Left cardiac atrium (tissue), 4 donors: Measurements from ENCODE around the gene RAC2. TPM values are rescaled to one million over a fixed set of nuclear protein-coding genes. Genes with fewer than 3 reads are reported as not detected.
A peak's percentile ranks its signal among the peaks of the same experiment; 100 is the strongest.
"Not testable (repeated sequence)": the region's sequence is repeated elsewhere in the genome, so short reads cannot be mapped to it uniquely, and the experiment has no call there.

ENCODE experiments used
- ATAC-seq, 2 donors: fragments of 200-7000 bp; cut with Tn5 transposase; one replicate each; pipeline ENCODE4 v1.9.1; 2020; ENCODE audit warnings: mild to moderate bottlenecking in 2 of 2, moderate library complexity in 2 of 2
- DNase-seq: peaks from one replicate; pipeline ENCODE4 v3.0.0-alpha.2; 2020
- intact Hi-C, 2 donors: fragments of 100-400 bp; cut with DNase I; formaldehyde crosslinking; loops; one replicate each; pipeline versions ENCODE4 v1.14.1 to v1.15.1; 2022 to 2023
- total RNA-seq, 2 donors: library from RNA; stranded (reverse); fragmentation: NEBNext Ultra II Directional; extraction: Animal tissue kit (Norgen Biotek cat#: 25700); gene quantifications; one replicate each; pipeline ENCODE4 v1.2.1, GENCODE V29; 2021
- donor health status: DM: no; HTN: yes; CAD: no.
- donor health status: DM: no; HTN: yes; CAD: no; lungs with severe emphysema.
- donor health status: DM: yes; HTN: yes; CAD: no.
- donor health status: Dilated cardiomyopathy.

Gene RAC2
- total RNA-seq, 2 donors from 2014 or later, result 6.4 to 12.5 TPM

DNA sequence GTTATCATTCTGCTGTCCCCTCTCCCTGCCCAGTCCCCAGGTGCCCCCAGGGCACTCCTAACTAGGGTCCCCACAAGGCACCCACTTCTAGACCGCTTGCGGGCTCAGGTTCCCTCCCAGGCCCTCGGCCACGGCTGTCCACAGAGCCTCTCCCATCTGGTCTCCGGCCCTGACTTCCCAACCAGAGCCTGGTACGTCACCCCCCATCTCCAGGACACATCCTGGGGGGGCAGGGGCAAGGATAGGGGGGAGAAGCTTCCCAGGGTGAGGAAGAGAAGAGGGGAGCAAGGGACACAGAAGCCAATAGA is 32.2 kb downstream of the RAC2 start:
- intact Hi-C loops, result no loop called here
- DNase-seq (peak; percentile 8), ATAC-seq (no peak)

DNA sequence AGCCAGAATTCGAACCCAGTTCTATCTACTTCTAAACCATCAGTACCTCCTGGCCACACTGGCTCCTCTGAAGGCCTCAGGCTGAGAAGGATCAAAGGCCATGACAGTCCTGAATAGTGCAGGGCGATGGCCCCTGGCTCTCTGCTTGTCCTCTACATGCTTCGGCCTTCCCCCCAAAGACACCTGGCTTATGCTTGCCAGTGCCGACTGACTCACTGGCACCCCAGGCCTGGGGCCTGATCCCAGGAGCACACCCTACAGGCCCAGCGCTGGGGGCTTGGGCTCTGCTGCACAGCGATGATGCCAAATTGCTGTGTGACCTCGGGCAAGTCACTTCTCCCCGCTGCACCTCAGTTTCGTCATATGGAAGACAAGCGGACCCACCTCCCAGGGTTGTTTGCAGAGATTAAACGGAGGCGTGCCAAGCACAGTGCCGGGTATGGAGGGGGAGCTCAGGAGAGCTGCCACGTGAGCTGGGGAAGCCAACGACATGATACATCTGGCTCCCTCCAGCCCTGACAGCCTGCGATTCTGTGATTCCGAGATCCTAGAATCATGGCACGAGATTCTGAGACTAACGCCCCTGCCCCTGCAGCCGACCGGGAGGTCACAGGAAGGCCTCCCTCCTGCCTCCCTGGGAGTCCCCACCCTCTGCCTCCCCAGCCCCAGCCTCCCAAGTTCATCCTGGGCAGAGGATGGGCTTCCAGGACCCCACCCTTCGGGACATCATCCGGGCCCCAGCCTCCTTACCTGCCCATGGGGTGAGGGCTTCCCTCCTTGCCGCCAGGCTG is 32.8 kb downstream of the RAC2 start:
- ATAC-seq (no peak), DNase-seq (peak; percentile 16)
- intact Hi-C loops, result no loop called here

DNA sequence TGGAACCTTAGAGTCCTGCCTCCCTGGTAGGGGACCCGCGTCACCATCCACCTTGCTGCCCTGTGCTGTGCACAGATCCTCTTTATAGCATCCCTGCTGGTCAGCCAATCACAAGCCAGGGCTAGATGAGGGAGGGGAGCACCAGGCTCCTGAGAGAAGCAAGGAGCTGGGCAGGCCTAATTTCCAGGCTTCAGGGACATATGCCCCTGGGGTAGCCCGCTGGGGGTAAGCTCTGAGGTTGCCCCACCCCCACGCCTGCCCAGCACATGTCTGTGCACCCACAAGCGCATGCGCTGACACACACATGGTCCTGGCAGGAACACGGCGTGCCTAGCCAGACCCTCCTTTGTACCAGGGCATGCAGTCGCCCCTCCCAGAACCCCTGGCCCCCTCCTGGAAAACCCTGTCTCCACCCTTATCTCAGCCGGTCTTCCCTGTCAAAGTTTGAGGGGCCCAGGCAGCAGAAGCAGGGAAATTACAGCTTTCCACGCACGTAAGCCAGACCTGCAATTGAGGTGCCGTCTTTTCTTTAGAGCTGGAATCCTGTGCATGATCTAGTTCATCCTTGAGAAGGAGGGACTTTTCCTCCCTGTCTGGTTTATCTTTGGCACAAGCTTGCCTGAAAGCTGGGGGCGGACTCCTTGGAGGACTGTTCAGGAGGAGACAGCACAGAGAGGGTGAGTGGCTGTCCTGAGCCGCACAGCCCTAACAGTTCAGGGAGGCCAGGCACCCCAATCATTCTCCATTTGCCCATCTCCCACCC is 33.8 kb downstream of the RAC2 start:
- ATAC-seq (peak in 1 of 2 donors; percentile 5), DNase-seq (peak; percentile 19)
- intact Hi-C loops, result no loop called here

DNA sequence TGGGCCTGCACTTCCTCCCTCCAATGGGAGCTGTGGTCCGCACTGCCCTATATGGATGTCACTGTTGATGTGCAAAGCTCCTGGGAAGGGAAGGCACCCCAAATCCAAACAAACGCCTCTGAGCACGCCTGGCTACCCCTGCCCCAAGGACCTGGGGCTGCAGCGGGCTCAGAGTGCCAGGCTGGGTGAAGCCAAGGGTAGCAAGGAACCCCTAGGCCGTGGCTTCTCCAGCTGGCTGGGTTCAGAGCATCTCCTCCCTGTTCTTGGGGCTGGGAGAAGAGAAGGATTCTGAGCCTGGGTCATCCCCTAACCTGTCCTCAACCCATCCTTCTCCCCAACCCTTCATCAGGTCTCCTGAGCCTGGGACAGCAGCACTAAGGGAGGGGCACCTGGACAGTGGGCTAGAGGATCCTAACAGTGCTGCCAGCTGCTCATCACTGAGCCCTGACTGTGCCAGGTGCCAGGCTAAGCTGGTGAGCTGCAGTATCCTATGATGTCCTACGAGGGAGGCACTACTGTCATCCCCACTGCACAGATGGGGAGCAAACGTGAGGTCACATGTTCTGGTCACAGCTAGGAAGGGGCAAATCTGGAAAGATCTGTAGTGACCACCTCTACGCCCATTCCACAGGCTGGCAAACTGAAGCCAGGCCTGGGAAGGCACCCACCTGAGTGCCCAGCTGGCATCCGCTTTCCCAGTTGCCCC is 34.8 kb downstream of the RAC2 start:
- intact Hi-C loops, result loop anchor here in 1 of 2 donors (10.0 kb wide), 1 partner anchor 134 kb away; no protein-coding TSS in a partner anchor
- ATAC-seq (no peak), DNase-seq (peak; percentile 8)

DNA sequence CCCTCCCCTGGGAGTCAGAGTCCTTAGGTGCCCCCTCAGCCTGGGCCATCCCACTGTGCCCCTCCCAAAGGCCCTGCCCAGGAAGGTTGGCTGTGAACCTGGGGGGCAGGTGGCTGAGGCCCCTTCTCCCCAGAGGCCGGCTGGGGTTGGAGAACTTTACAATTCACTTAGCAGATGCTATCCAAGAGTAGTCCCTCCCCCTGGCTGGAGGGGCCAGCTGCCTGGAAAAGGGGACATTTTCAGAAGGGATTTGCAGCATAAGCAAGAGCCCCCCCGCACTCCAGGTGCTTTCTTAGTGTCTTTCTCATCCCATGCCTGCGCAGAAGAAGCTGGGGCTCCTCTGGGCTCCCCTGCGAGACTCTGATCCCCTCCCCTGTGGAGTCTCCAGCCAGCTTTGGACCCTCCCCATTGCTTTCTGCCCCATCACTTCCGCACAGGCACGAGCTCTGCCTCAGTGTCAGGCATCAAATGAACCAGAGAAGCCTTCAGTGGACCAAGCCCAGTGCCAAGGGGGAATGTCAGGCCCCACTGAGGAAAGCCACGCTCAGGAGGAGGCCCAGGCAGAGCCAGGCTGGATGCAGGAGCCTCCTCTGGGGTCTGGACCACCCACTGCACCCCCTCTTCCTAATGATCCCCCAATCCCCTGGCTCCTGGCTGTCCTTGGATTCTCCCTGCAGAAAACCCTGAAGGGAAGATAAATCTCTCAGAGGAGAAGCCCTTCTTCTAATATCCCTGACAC is 35.5 kb downstream of the RAC2 start:
- intact Hi-C loops, result loop anchor here in 1 of 2 donors (10.0 kb wide), 1 partner anchor 134 kb away; no protein-coding TSS in a partner anchor
- ATAC-seq (no peak), DNase-seq (peak; percentile 15)

DNA sequence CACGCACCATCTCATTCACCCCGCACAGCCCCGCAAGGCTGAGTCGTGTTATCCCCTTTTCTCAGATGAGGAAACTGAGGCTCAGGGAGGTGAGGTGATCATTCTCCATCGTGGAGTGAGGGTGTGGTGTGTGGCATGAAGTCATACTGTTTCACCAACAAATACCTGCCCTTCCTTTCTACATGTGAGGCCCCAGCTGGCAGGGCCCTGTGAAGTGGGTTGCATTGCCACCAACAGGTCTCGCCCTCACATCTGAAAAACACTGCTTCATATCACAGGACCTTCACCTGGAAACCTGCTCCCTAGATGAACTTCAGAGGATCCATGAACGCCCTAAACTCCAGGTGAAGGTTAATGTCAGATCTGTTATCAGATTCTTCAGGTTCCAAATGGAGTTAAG is 36.1 kb downstream of the RAC2 start:
- ATAC-seq (no peak), DNase-seq (no peak)
- intact Hi-C loops, result loop anchor here in 1 of 2 donors (10.0 kb wide), 1 partner anchor 133 kb away; no protein-coding TSS in a partner anchor

DNA sequence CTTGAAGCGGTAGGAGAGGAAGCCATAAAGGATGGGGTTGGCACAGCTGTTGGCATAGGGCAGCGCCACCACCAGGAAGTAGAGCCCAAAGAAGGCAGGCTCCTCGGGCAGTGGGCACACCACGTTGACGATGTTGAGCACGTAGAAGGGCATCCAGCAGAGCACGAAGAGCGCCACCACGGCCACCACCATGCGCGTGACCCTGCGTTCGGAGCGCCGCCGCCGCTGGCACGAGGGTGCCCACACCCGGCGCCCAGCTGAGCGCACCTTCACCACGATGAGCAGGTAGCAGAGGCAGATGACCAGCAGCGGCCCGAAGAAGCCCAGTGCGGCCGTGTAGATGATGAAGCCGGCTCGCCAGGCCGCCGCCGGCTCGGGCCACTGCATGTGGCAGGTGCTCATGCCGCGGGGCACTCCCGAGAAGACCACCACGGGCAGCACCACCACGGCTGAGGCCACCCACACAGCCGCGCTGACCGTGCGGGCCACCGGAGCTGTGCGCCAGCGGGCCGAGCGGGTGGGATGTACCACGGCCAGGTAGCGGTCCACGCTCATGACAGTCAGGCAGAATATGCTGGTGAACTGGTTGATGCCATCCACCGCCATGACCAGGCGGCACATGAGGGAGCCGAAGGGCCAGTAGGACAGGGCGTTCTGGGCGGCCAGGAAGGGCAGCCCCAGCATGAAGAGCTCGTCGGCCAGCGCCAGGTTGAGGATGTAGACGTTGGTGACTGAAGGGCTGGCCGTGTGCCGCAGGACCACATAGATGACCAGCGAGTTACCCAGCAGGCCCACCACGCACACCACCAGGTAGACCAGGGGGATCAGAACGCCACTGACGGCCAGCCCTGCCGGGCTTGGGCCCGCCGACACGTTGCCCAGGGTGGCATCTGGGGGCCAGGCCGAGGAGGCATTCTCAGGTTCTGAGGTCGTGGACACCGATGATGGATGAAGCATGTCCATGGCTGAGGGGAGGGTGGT is 36.9 kb downstream of the RAC2 start:
- intact Hi-C loops, result loop anchor here in 1 of 2 donors (10.0 kb wide), 1 partner anchor 132 kb away; no protein-coding TSS in a partner anchor
- ATAC-seq, result no peak
- DNase-seq, result peak; percentile 12

DNA sequence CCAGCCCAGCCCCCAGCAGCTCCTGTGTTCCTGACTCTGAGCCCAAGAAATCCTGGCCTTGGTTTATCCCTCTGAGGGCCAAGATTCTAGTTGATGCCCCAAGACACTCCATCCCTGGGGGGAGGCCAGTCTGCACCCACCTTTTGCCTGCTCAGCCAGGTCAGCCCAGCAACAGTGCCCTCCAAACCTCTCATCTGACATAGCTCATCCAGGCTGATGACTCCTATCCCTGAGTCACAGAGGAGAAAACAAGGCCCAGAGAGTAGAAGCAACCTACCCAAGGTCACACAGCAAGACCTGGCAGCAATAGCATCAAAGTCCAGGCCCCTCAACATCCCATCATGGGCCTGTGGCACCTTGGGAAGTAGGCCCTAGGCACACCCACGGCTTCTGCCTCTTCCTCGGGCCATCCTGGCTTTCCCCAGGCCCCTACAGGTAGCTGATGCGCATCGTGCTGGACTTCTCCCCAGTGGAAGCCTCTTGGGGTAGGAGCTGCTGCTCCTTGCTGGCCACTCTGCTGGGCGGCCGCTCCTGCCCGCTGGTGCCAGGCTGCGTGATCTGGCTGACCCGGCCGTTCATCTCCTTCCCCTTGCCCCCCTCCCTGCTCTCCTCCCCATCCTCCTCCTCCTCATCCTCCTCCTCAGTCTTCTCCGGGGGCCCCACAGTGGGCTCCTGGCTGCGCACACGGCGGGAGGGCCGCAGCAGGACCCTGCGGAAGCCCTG is 37.8 kb downstream of the RAC2 start:
- intact Hi-C loops, result loop anchor here in 1 of 2 donors (10.0 kb wide), 1 partner anchor 131 kb away; no protein-coding TSS in a partner anchor
- peak; percentile 10 for DNase-seq
- ATAC-seq, result no peak

DNA sequence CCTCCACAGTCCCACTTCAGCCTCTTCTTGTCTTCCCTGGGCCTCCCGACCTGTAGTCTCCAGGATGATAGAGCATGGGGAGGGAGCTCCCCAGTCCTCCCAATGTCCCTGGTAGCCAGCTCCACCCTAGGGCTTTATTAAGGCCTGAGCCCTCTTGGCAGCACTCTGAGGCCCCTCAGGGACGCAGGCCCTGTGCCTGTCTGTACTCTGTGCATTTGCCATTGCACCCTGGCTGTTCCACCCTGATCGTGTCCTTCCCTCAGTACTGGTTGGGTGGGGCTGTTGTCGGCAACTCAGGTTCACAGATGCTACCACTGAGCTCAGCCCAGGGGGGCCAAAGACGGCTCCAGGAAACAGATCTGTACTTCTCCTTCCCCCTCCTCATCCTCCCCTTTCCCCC is 39.0 kb downstream of the RAC2 start:
- intact Hi-C loops, result loop anchor here in 1 of 2 donors (10.0 kb wide), 1 partner anchor 130 kb away; no protein-coding TSS in a partner anchor
- ATAC-seq, result no peak
- no peak for DNase-seq

DNA sequence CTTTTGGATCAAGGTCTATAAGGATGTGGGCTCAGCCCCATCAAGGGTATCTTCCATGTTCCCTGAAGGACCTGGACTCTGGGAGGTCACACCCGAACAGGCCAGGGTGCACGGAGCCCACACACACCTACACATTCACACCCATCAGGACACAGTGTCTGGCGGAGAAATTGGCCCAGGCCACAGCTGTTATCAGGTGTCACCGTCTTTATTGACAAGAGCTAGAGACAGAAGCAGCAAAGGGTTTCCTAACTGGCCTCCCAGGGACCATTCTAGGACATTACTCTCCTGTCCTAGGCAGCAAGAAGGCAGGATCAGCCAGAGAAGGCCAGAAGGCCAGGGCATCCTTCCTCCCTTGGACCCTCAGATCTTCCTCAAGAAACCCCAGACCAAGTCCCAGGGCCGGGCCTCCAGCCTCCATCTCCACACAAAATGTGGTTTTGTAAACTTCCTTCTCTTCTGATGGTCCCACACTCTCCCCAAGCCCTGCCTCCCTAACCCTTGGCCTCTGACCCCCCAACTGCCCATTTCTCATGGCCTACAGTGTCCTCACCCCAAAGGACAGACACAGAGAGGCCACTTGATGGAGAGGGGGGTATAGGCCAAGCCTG is 39.9 kb downstream of the RAC2 start:
- ATAC-seq (no peak), DNase-seq (no peak)

DNA sequence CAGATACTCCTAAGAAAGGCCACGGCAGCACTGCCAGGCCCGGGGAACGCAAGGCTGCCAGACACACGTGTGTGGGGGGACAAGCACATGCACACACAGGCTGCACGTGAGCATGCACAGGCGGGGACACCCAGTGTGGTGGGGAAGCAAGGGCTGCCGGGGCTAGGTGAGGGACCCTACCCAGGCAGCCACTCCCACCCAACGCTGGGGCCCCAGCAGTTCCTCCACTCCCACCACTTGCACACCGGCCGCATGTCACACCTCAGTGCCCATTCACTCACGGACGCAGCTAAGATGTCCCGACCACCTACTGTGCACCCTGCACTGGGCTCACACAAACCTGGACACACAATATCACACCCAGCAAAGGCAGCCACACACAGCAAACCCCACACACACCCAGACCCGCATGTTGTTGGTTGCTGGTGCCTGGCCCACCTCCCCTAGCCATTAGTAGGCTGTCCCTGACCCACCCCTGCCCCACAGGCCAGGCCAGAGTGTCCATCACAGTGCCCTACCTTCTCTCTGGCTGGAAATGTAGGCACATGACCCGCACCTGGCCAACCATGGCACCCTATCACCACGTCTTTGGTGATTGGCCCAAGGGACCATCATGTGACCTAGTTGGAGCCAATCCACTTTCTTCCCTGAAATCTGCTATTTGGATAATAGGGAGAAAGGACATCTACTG is 40.6 kb downstream of the RAC2 start:
- intact Hi-C loops, result loop anchor here in 1 of 2 donors (5.0 to 10.0 kb wide), 2 partner anchors 46 to 129 kb away; no protein-coding TSS in a partner anchor
- peak; percentile 12 for DNase-seq
- ATAC-seq, result no peak

More for the DNA sequence above, 39.9 kb downstream of the RAC2 start:
- intact Hi-C loops, result loop anchor here in 1 of 2 donors (5.0 to 10.0 kb wide), 2 partner anchors 47 to 129 kb away; no protein-coding TSS in a partner anchor

DNA sequence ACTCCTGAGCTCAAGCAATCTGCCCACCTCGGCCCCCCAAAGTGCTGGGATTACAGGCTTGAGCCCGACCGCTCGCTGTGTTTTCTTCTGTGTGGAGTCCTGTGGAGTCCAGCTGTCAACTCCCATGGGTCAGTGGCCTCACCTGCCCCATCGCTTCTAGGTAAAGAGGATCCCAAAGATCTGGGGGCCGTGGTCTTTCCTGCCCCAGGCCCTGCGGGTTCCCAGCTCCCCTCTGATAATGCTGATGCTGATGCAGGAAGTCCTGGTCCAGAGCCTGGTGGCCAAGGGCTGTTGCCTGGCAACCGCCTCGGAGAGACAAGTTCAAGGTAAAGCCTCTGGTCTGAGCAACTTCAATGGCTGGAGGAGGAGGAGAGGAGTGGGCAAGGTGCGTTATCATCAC is 41.4 kb downstream of the RAC2 start:
- intact Hi-C loops, result loop anchor here in 1 of 2 donors (5.0 to 10.0 kb wide), 2 partner anchors 45 to 128 kb away; no protein-coding TSS in a partner anchor
- peak; percentile 16 for DNase-seq
- ATAC-seq, result no peak

DNA sequence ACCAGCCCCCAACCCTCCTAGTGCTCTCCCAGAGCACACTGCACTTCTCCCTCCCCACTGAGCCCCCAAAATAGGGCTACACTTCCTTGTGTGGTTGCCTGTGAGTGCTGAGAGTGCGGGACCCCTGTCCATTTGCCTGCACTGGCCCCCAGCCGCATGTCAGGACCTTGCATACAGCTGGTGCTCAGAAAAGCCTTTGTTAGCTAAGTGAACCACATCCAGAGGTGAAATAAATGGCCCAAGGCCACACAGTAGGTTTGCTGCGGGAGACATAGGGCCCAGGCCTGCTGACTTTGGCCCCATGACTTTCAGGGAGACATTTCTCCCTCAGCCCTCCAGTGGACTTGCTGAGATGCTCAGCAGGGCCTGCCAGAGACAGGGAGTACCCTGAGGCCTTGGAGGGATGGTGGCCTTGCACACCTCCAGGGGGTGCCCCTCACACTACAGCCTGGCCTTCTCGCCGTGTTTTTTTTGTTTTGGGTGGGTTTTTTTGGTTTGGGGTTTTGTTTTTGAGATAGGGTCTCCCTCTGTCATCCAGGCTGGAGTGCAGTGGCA is 42.0 kb downstream of the RAC2 start:
- ATAC-seq (no peak), DNase-seq (peak; percentile 9)
- intact Hi-C loops, result loop anchor here in 1 of 2 donors (5.0 to 10.0 kb wide), 2 partner anchors 45 to 127 kb away; no protein-coding TSS in a partner anchor

DNA sequence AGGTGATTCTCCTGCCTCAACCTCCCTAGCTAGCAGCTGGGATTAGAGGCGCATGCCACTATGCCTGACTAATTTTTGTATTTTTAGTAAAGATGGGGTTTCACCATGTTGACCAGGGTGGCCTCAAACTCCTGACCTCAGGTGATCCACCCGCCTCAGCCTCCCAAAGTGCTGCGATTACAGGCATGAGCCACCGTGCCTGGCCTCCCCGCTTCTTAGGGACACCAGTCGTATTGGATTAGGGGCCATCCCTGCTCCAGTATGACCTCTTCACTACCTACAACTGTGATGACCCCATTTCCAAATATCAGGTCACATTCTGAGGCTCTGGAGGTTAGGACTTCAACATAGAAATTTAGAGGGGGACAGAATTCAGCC is 42.6 kb downstream of the RAC2 start:
- DNase-seq, ATAC-seq: not testable (repeated sequence)
- intact Hi-C loops, result loop anchor here in 1 of 2 donors (5.0 to 10.0 kb wide), 2 partner anchors 44 to 127 kb away; no protein-coding TSS in a partner anchor

DNA sequence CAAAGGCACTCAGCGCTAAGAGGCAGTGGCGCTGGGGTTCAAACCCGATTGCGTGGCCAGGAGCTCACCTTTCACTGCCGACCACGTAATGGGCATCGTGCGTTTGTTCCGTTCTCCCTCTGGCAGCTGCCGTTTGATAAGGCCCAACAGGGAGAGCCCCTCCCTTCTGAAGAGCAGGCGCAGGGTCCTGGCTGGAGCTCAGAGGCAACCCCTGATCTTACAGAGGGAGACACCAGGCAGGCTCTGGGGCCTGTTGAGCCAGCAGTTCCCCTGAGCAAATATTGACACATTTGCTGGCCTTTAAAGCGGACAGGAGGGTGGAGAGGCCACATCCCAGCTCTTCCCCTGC is 44.3 kb downstream of the RAC2 start:
- ATAC-seq, result no peak
- intact Hi-C loops, result loop anchor here (1.0 to 10.0 kb wide), 3 partner anchors 42 to 125 kb away; no protein-coding TSS in a partner anchor
- no peak for DNase-seq
